GM12878 (cell line): ENCODE measurements around the gene ATG101.

ENCODE experiments used
- CREB1 ChIP-seq: IDR thresholded peaks from 2 replicates; pipeline ENCODE4 v1.6.1; 2012; ENCODE audit warnings: low read depth, mild to moderate bottlenecking, inconsistent platforms
- EZH2 ChIP-seq: IDR thresholded peaks from 2 replicates; pipeline ENCODE4 v1.6.1; 2012; ENCODE audit warnings: low read depth, mild to moderate bottlenecking, control low read depth, inconsistent platforms, low read length, borderline replicate concordance; ENCODE audit not compliant: control insufficient read depth
- FOXK2 ChIP-seq: fragments of 450-650 bp; IDR thresholded peaks from 2 replicates; pipeline ENCODE4 v1.6.1; 2017; ENCODE audit warnings: mild to moderate bottlenecking, moderate library complexity
- SMC3 ChIP-seq: IDR thresholded peaks from 2 replicates; pipeline ENCODE4 v1.6.1; 2011; ENCODE audit warnings: low read length, improper control_type of control experiment, borderline replicate concordance
- SP1 ChIP-seq: IDR thresholded peaks from one replicate; pipeline ENCODE4 v1.6.1; 2011; ENCODE audit warnings: low read depth, low read length
- TAF1 ChIP-seq: IDR thresholded peaks from 2 replicates; pipeline ENCODE4 v1.6.1; 2011; ENCODE audit warnings: mild to moderate bottlenecking, low read depth, low read length, borderline replicate concordance
- TF ChIP-seq, protein P1 (sequence below): IDR thresholded peaks from 2 replicates; pipeline ENCODE4 v1.6.1; 2012; ENCODE audit warnings: low read depth, low read length, improper control_type of control experiment
- TF ChIP-seq, protein P2 (sequence below): fragments of 450-650 bp; IDR thresholded peaks from 2 replicates; pipeline ENCODE4 v1.6.1; 2018; ENCODE audit warnings: mild to moderate bottlenecking, low read depth, moderate library complexity; ENCODE audit not compliant: partially characterized antibody
- TF ChIP-seq, protein P3 (sequence below), 3 experiments: IDR thresholded peaks in 2 of 3; conservative IDR thresholded peaks in 1 of 3; 2 replicates each; pipeline ENCODE4 v1.5.1; 2011; ENCODE audit warnings: low read depth in 3 of 3, low read length in 3 of 3, mild to moderate bottlenecking in 3 of 3, control low read depth in 2 of 3, moderate library complexity in 2 of 3, inconsistent platforms in 1 of 3, mixed read lengths in 1 of 3; ENCODE audit not compliant: control insufficient read depth in 2 of 3, insufficient read depth in 1 of 3; ENCODE audit errors: extremely low read depth in 1 of 3
- TF ChIP-seq, protein P4 (sequence below): IDR thresholded peaks from 2 replicates; pipeline ENCODE4 v1.6.1; 2011; ENCODE audit warnings: low read depth, mild to moderate bottlenecking, low read length, moderate library complexity, borderline replicate concordance; ENCODE audit errors: extremely low read depth
- TF ChIP-seq, protein P5 (sequence below): IDR thresholded peaks from 2 replicates; pipeline ENCODE4 v1.6.1; 2011; ENCODE audit warnings: low read depth, low read length, improper control_type of control experiment, borderline replicate concordance
- TF ChIP-seq, protein P6 (sequence below): IDR thresholded peaks from 2 replicates; pipeline ENCODE4 v1.6.1; 2012; ENCODE audit warnings: improper control_type of control experiment, low read depth, low read length; ENCODE audit not compliant: insufficient replicate concordance

DNA sequence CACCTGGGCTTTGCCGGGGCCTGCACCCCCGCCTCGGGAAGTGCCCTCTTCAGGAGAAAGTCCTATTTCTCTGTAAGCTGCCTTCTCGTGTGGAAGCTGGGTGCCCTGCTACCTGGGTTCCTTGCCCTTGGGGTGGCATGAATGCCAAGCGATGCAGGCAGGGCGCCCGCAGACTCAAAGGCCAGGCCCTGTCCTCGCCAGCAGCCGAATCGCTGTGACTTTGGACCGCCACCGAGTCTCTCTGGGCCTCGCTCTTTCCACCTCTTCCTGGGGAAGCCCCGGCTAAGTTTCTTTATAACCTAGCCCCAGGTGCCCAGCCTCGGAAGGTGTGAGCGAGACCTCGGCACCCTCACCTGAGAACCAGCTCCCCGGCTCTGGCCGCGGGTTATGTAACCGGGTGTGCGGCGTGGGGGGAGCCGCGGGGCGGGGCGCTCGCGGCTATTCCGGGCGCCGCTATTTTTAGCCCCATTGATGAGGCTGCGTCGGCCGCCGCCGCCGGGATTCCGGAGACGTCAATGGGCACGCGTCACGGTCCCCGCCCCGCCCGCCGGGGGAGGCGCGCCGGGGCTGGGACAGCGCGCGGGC, 33.1 kb upstream of the ATG101 start:
- TF ChIP-seq, protein P1, sequence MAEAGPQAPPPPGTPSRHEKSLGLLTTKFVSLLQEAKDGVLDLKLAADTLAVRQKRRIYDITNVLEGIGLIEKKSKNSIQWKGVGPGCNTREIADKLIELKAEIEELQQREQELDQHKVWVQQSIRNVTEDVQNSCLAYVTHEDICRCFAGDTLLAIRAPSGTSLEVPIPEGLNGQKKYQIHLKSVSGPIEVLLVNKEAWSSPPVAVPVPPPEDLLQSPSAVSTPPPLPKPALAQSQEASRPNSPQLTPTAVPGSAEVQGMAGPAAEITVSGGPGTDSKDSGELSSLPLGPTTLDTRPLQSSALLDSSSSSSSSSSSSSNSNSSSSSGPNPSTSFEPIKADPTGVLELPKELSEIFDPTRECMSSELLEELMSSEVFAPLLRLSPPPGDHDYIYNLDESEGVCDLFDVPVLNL, result no peak
- peak; percentile 88 for TF ChIP-seq CREB1
- TF ChIP-seq, protein P2, sequence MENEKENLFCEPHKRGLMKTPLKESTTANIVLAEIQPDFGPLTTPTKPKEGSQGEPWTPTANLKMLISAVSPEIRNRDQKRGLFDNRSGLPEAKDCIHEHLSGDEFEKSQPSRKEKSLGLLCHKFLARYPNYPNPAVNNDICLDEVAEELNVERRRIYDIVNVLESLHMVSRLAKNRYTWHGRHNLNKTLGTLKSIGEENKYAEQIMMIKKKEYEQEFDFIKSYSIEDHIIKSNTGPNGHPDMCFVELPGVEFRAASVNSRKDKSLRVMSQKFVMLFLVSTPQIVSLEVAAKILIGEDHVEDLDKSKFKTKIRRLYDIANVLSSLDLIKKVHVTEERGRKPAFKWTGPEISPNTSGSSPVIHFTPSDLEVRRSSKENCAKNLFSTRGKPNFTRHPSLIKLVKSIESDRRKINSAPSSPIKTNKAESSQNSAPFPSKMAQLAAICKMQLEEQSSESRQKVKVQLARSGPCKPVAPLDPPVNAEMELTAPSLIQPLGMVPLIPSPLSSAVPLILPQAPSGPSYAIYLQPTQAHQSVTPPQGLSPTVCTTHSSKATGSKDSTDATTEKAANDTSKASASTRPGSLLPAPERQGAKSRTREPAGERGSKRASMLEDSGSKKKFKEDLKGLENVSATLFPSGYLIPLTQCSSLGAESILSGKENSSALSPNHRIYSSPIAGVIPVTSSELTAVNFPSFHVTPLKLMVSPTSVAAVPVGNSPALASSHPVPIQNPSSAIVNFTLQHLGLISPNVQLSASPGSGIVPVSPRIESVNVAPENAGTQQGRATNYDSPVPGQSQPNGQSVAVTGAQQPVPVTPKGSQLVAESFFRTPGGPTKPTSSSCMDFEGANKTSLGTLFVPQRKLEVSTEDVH, result no peak
- TF ChIP-seq, protein P3, sequence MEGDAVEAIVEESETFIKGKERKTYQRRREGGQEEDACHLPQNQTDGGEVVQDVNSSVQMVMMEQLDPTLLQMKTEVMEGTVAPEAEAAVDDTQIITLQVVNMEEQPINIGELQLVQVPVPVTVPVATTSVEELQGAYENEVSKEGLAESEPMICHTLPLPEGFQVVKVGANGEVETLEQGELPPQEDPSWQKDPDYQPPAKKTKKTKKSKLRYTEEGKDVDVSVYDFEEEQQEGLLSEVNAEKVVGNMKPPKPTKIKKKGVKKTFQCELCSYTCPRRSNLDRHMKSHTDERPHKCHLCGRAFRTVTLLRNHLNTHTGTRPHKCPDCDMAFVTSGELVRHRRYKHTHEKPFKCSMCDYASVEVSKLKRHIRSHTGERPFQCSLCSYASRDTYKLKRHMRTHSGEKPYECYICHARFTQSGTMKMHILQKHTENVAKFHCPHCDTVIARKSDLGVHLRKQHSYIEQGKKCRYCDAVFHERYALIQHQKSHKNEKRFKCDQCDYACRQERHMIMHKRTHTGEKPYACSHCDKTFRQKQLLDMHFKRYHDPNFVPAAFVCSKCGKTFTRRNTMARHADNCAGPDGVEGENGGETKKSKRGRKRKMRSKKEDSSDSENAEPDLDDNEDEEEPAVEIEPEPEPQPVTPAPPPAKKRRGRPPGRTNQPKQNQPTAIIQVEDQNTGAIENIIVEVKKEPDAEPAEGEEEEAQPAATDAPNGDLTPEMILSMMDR (IDR thresholded peaks at IDR 0.05 in 2 of 3, conservative IDR thresholded peaks at IDR 0.05 in 1 of 3; ENCODE audit: control insufficient read depth in 2 of 3, extremely low read depth in 1 of 3, insufficient read depth in 1 of 3, low read depth in 3 of 3, low read length in 3 of 3), result no peak
- TF ChIP-seq, protein P4, sequence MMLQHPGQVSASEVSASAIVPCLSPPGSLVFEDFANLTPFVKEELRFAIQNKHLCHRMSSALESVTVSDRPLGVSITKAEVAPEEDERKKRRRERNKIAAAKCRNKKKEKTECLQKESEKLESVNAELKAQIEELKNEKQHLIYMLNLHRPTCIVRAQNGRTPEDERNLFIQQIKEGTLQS, result no peak
- no peak for TF ChIP-seq FOXK2
- peak; percentile 47 for TF ChIP-seq SP1
- TF ChIP-seq, protein P5, sequence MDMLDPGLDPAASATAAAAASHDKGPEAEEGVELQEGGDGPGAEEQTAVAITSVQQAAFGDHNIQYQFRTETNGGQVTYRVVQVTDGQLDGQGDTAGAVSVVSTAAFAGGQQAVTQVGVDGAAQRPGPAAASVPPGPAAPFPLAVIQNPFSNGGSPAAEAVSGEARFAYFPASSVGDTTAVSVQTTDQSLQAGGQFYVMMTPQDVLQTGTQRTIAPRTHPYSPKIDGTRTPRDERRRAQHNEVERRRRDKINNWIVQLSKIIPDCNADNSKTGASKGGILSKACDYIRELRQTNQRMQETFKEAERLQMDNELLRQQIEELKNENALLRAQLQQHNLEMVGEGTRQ, result no peak
- no peak for TF ChIP-seq EZH2
- no peak for TF ChIP-seq TAF1
- TF ChIP-seq SMC3, result no peak
- TF ChIP-seq, protein P6, sequence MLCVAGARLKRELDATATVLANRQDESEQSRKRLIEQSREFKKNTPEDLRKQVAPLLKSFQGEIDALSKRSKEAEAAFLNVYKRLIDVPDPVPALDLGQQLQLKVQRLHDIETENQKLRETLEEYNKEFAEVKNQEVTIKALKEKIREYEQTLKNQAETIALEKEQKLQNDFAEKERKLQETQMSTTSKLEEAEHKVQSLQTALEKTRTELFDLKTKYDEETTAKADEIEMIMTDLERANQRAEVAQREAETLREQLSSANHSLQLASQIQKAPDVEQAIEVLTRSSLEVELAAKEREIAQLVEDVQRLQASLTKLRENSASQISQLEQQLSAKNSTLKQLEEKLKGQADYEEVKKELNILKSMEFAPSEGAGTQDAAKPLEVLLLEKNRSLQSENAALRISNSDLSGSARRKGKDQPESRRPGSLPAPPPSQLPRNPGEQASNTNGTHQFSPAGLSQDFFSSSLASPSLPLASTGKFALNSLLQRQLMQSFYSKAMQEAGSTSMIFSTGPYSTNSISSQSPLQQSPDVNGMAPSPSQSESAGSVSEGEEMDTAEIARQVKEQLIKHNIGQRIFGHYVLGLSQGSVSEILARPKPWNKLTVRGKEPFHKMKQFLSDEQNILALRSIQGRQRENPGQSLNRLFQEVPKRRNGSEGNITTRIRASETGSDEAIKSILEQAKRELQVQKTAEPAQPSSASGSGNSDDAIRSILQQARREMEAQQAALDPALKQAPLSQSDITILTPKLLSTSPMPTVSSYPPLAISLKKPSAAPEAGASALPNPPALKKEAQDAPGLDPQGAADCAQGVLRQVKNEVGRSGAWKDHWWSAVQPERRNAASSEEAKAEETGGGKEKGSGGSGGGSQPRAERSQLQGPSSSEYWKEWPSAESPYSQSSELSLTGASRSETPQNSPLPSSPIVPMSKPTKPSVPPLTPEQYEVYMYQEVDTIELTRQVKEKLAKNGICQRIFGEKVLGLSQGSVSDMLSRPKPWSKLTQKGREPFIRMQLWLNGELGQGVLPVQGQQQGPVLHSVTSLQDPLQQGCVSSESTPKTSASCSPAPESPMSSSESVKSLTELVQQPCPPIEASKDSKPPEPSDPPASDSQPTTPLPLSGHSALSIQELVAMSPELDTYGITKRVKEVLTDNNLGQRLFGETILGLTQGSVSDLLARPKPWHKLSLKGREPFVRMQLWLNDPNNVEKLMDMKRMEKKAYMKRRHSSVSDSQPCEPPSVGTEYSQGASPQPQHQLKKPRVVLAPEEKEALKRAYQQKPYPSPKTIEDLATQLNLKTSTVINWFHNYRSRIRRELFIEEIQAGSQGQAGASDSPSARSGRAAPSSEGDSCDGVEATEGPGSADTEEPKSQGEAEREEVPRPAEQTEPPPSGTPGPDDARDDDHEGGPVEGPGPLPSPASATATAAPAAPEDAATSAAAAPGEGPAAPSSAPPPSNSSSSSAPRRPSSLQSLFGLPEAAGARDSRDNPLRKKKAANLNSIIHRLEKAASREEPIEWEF, result no peak
